ENCODE data around the gene RDH13.

The RDH13 gene

GRCh38 chr19:55071129-55071502 lies 8.2 kb upstream of the RDH13 start (continued):
- no peak for TF ChIP-seq ZNF350 (tag by site-specific recombination; IDR thresholded peaks at IDR 0.05)
- TF ChIP-seq ZFHX2 (tag by site-specific recombination; conservative IDR thresholded peaks at IDR 0.05): peak; percentile 82
- peak; percentile 74 for TF ChIP-seq PRDM10 (tag by site-specific recombination; IDR thresholded peaks at IDR 0.05)

- no peaks in the 10 kb centered on the region for H3K36me3 ChIP-seq (ENCODE audit: control insufficient read depth in 2 of 2, insufficient read depth in 1 of 2, low read length in 2 of 2)
- ChIA-PET CTCF (interaction anchor here (0.6 to 2.0 kb wide), 4 partner anchors 18 to 538 kb away, joined by 3 to 13 read pairs (median 5); no protein-coding TSS in a partner anchor), POLR2A (interaction anchor here (0.7 kb wide), 1 partner anchor 48 kb away, joined by 16 read pairs; no protein-coding TSS in a partner anchor)
- no peaks in the 10 kb centered on the region for H3K9me3 ChIP-seq (ENCODE audit: control insufficient read depth, insufficient read depth, low read depth, low read length)
- TF ChIP-seq SCRT2 (tag by site-specific recombination; IDR thresholded peaks at IDR 0.05) (peak; percentile 18; the same call in 1 of the 2 replicates), ZNF660 (tag by site-specific recombination; IDR thresholded peaks at IDR 0.05) (no peak), AEBP2 (tag by site-specific recombination; IDR thresholded peaks at IDR 0.05; ENCODE audit: borderline replicate concordance) (no peak), ZNF610 (tag by site-specific recombination; IDR thresholded peaks at IDR 0.05; ENCODE audit: borderline replicate concordance) (no peak)
- TF ChIP-seq, protein P1, sequence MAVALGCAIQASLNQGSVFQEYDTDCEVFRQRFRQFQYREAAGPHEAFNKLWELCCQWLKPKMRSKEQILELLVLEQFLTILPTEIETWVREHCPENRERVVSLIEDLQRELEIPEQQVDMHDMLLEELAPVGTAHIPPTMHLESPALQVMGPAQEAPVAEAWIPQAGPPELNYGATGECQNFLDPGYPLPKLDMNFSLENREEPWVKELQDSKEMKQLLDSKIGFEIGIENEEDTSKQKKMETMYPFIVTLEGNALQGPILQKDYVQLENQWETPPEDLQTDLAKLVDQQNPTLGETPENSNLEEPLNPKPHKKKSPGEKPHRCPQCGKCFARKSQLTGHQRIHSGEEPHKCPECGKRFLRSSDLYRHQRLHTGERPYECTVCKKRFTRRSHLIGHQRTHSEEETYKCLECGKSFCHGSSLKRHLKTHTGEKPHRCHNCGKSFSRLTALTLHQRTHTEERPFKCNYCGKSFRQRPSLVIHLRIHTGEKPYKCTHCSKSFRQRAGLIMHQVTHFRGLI (tag by site-specific recombination; IDR thresholded peaks at IDR 0.05): no peak
- no peak overlapping the region for H3K27ac ChIP-seq (ENCODE audit: extremely low read depth, low read depth, low read length)
- peaks cover 4% of the 10 kb centered on the region; the same call in 1 of the 2 replicates for H3K4me1 ChIP-seq (ENCODE audit: control insufficient read depth, insufficient read depth, low read length)
- no peak overlapping the region for H3K4me3 ChIP-seq (ENCODE audit: low read depth, low read length)
Measured at GRCh38 chr19:55070466-55071128, 7.6 kb upstream of the RDH13 start.

DNA sequence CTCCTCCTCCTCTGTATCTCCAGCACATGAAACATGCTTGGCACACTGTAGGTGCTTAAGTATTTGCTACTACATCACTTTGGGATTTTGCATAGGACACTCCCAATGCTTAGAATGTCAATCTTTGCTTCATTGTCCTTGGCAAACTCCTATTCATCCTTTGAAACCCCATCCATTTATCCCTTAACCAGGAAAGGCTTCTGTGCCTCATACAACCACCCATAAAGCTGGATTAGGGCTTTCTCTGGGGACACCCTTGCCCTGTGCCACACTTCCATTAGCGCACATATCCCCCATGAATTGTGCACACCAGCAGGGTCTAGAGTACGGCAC lies 6.9 kb upstream of the RDH13 start:
- Histone ChIP-seq H3K36me3 (ENCODE audit: control insufficient read depth in 2 of 2, insufficient read depth in 1 of 2, low read length in 2 of 2) (no peaks in the 10 kb centered on the region), H3K9me3 (ENCODE audit: control insufficient read depth, insufficient read depth, low read depth, low read length) (no peaks in the 10 kb centered on the region), H3K4me1 (ENCODE audit: control insufficient read depth, insufficient read depth, low read length) (peaks cover 4% of the 10 kb centered on the region; the same call in 1 of the 2 replicates), H3K4me3 (ENCODE audit: low read depth, low read length) (no peak overlapping the region; the same call in 1 of the 2 replicates), H3K27ac (ENCODE audit: extremely low read depth, low read depth, low read length) (no peak overlapping the region)
- ChIA-PET CTCF (interaction anchor here (0.6 to 2.0 kb wide), 6 partner anchors 19 to 537 kb away, joined by 3 to 13 read pairs (median 3); no protein-coding TSS in a partner anchor), POLR2A (interaction anchor here (1.7 to 2.6 kb wide), 2 partner anchors 46 to 48 kb away, joined by 4 to 7 read pairs; partner anchors contain the start of gene PPP1R12C)
- TF ChIP-seq ZFP3 (tag by site-specific recombination; IDR thresholded peaks at IDR 0.05; ENCODE audit: low read depth) (peak; percentile 96), YY2 (tag by site-specific recombination; IDR thresholded peaks at IDR 0.05) (no peak), ZXDB (tag by site-specific recombination; IDR thresholded peaks at IDR 0.05) (no peak)
